ENCODE results near the gene FOXL3.

The FOXL3 gene

GRCh38 chr7:318878-319661, 29.1 kb downstream of the FOXL3 start:
- DNase-seq (ENCODE audit: low read depth in 2 of 3, low spot score in 2 of 3) = no peak

DNA sequence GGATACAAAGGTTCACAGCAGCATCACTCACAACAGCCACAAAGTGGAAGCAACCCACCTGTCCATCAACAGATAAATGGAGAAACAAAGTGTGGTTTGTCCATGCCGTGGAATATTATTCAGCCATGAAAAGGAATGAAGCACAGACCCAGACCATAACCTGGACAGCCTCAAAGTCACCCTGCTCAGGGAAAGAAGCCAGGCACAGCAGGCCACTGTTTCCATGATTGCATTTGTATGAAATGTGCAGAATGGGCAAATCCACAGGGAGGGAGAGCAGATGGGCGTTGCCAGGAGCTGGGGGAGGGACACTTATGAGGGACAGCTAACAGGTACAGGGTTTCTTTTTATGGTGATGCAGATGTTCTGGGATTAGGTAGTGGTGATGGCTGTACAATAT, 30.3 kb downstream of the FOXL3 start:
- DNase-seq (ENCODE audit: low read depth in 2 of 3, low spot score in 2 of 3) = no peak

DNA sequence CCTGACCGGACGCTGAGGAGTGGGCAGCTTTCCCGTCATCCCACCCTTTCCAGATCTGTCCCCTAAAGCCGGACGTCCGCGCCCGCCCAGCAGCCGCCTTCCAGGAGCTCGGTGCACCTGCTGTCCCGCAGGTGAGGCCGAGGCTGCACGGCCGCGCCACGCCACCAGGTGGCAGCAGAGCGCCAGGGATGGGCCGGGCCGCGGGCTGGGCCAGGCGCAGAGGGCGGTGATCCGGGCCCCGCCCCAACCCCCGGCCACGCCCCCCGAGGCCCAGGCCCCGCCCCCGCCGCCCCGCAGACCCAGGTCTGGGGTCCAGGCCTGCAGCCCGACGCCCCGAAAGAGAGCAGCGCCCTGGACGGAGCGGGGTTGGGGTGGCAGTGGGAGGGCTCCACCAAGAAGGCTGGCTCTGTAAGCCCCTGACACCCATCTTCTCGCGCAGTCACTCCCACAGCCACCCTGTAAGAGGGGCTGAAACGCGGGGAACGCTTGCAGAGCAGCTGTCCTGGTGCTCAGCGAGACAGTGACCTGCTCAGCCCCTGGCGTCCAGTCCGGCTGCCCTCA, 32.2 kb downstream of the FOXL3 start:
- DNase-seq (ENCODE audit: low read depth in 2 of 3, low spot score in 2 of 3) = peak; percentile 69 to 93 (median 88)

- DNase-seq (ENCODE audit: low read depth in 2 of 3, low spot score in 2 of 3) = no peak
These were observed 32.7 kb downstream of the FOXL3 start for GRCh38 chr7:322708-323111.

- DNase-seq (ENCODE audit: low read depth in 2 of 3, low spot score in 2 of 3) = no peak
These were observed 33.4 kb downstream of the FOXL3 start for GRCh38 chr7:323410-323809.

DNA sequence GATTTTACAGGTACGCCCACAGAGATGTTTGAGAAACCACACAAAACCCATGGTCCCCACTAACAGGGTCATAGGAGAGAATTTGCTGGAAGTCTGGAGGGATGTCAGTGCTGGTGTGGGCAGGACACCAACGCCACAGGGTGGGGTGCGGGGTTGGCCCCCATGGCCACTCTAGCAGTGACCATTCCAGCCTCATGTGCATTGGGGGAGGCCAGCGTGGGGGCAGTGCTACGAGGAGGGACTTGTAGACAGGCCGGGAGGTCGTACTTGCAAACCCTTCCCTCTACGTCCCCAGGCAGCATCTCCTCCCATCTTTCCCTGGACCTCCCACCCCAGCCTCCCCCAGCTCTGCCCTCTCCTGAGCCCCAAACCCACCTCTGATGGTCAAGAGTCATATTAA, 34.0 kb downstream of the FOXL3 start:
- no peak for DNase-seq (ENCODE audit: low read depth in 2 of 3, low spot score in 2 of 3)

DNA sequence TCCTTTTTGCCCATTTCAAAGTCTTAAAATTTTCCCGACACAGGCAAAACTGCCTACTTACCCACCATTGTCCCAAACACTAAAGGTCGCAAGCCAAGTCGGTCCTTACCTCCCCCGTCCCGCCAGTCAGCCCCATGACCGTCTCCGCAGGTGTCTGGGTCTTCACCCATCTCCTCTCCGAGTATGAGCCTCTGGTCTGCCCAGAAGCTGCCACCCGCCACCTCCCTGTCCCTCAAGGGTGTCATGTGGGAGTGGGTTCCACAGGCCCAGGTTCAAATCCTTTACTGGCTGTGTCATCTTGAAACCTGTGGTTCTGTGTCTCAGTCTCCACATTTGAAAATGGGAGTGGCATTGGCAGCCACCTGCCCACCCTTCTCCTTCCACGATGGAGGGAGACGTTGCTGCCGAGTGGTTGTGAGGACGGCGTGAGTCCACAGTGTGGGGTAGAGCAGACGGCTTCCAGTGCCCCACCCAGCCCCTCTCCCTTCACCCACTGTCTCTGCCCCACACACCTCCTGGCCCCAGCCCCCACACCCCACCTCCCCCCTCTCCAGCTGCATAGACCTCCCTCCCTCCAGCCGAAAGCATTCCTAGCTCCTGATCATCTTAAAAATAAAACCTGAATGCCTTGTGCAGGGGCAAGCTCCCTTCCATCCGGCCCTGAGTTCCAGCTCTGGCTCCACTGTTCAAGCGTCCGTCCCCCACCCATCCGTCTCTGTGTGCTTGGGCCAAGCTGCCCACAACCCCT, 35.3 kb downstream of the FOXL3 start:
- no peak for DNase-seq (ENCODE audit: low read depth in 2 of 3, low spot score in 2 of 3)

DNA sequence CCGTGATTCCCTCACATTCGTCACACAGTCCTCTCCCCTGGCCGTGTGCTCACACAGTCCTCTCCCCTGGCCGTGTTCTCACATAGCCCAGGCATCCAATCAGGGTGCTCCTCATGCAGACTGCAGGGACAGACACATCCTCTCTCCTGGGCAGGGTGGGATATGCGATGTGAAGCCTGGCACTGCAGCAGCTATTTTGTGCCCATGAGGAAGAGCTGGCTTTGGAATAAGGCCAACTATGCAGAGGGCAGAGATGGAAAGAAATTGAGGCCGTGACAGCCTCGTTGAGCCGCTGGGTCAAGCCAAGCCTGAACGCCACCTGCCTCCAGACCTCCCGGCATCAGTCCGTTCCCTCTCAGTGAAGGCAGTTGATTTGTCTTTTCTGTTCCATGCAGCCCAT, 35.8 kb downstream of the FOXL3 start:
- DNase-seq (ENCODE audit: low read depth in 2 of 3, low spot score in 2 of 3) = no peak

DNA sequence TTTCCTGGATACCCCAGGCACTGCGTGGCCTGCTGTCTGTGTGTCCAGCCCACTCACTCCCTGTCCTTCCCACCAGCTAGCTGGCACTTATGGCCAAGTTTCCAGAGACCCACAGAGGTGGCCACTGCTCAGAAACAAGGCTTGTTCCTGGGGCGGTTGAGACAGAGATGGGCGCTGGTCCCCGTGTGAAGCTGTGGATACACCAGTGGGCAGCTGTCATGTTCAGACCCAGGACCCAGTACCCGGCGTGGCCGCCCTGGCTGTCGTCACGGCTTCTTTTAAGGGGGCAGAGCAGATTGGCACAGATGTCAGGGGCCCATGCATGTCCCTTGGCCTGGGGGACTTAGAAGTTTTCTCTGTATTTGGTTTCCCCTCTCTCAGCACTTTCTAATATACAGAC, 36.3 kb downstream of the FOXL3 start:
- DNase-seq (ENCODE audit: low read depth in 2 of 3, low spot score in 2 of 3) = no peak

- DNase-seq (ENCODE audit: low read depth in 2 of 3, low spot score in 2 of 3) = no peak
These were observed 36.9 kb downstream of the FOXL3 start for GRCh38 chr7:326809-327232.

GRCh38 chr7:327233-327931, 37.4 kb downstream of the FOXL3 start:
- DNase-seq (ENCODE audit: low read depth in 2 of 3, low spot score in 2 of 3) = no peak

GRCh38 chr7:327991-328702, 38.2 kb downstream of the FOXL3 start:
- no peak for DNase-seq (ENCODE audit: low read depth in 2 of 3, low spot score in 2 of 3)

GRCh38 chr7:329691-330281, 39.8 kb downstream of the FOXL3 start:
- DNase-seq (ENCODE audit: low read depth in 2 of 3, low spot score in 2 of 3) = no peak

DNA sequence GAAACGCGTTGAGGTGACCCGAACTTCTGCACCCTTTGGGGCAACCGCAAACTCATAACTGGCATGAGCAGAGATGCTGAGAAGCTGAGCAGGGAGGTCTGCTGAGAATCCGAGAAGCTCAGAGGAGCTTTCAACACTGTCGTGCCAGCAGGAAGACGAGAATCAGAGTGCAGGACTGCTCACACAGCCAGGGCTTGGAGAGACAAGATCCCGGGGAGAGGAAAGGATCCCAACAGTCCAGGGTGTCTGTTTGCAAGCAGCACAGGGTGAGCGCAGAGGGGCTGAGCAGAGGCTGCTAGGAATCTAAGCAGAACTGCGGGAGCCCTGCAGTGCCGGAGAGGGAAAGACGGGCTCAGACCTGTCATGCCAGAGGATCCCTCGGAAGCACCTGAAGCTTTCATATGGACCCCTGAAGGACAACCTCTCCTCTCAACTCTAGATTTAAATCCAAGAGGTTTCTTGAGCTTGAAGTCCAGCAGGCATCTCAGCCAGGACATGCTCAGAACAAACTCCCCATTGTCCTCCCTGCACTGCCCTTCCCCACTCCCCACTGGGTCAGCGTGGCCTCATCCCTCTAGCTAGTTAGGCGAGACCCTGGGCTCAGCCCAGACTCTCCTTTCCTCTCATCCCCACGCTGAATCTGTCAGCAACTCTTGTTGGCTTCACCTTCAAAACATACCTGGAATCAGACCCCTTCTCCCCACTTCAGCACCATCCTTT, 40.7 kb downstream of the FOXL3 start:
- no peak for DNase-seq (ENCODE audit: low read depth in 2 of 3, low spot score in 2 of 3)

DNA sequence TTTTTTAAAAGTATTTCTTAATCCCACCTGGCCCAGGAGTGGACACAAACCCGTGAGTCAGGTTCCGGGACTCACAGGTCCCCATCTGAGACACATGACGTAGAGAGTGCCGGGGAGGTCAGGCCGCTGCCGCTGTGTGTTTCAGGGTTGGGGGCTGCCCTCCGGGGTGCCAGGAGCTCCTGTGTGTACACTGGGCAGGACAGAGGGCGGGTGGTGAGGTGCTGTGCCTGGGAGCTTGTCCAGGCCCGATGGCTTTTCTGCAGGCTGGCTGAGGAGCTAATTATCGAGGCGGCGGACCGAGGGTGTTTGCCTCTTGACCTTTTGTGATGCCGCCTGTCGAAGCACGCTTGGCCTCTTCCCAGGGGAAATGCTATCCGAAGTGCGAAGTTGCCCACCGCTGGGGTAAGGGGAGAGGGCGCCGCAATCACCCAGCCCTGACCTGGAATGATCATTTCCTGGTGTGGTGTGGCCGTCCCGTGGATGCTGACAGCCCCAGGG, 42.1 kb downstream of the FOXL3 start:
- DNase-seq (ENCODE audit: low read depth in 2 of 3, low spot score in 2 of 3) = no peak

DNA sequence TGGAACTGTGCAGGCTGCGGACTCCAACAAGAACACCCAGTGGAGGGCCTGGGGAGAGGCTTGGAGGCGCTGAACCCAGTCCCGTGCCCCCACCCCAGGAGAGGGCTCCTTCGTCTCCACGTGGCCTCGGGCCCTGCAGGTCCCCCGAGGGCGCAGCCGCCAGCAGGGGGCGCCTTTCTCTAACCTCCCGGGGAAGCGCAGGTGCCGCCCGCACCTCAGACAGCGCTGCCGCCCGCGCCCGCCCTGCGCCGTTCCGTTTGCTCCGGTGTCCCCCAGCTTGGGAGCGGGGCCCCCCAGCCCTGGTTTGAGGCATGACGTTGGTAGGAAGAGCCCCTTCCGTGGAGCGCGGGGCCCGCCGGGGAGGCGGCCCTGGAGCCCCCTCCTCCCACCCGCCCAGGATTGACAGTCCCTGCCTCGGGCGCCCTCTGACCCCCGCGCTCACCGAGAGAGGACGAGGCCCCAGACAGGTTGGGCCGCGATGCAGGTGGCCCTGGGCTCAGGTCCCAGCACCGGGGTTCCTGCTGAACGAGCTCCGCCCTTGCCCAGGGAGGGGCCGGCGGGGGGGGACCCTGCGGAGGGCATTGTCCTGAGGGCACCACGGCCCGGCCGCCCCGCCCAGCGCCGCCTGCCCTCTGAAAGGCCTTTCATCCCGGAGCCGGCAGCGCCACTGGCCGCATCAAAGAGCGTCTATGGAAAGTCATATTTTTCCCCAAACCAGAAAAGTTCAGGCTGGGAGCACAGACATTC, 42.8 kb downstream of the FOXL3 start:
- DNase-seq (ENCODE audit: low read depth in 2 of 3, low spot score in 2 of 3) = peak; percentile 62 to 98 (median 96)

GRCh38 chr7:333393-333764, 43.4 kb downstream of the FOXL3 start:
- DNase-seq (ENCODE audit: low read depth in 2 of 3, low spot score in 2 of 3) = no peak

- no peak for DNase-seq (ENCODE audit: low read depth in 2 of 3, low spot score in 2 of 3)
These were observed 44.8 kb downstream of the FOXL3 start for GRCh38 chr7:334618-335357.

All from activated CD8-positive, alpha-beta memory T cell treated with anti-CD3 and anti-CD28 coated beads for 48 hours (primary cell).